Esophagus squamous epithelium (tissue), 4 donors: ENCODE measurements around the gene TUBE1.

Experiments
- POLR2A ChIP-seq, 4 donors: fragments of 450-650 bp; IDR thresholded peaks; one replicate each; pipeline ENCODE4 v1.6.1; 2017; ENCODE audit warnings: antibody characterized with exemption in 4 of 4, mild to moderate bottlenecking in 4 of 4, moderate library complexity in 3 of 4
- TF ChIP-seq, protein P1 (sequence below), 6 experiments: fragments of 450-650 bp in 4 of 6; fragments of 200-600 bp in 2 of 6; sonication (generic) in 2 of 6; IDR thresholded peaks; one replicate each; pipeline ENCODE4 v1.5.1; 2016 to 2019; ENCODE audit warnings: antibody characterized with exemption in 6 of 6, mild to moderate bottlenecking in 4 of 6, moderate library complexity in 4 of 6

DNA sequence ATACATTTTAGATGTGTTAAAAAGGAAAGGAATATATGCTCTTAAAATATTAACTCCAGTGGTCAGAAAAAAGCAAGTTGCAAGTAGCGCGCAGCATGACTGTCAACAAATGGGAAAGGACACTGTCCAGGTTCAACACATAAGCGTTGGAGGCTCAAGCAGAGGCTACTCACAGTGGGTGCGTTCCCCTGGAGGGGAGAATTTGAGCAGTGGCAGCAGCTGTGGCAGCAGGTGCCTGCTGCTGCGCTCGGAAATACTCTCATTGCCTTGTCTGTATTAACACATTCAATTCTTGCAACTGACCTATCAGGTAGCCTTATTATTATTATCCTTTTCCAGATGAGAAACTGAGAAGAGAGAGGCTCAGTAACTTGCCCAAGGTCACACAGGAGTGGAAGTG lies 55.3 kb downstream of the TUBE1 start:
- TF ChIP-seq POLR2A (IDR thresholded peaks at IDR 0.05) = no peak
- TF ChIP-seq, protein P1, sequence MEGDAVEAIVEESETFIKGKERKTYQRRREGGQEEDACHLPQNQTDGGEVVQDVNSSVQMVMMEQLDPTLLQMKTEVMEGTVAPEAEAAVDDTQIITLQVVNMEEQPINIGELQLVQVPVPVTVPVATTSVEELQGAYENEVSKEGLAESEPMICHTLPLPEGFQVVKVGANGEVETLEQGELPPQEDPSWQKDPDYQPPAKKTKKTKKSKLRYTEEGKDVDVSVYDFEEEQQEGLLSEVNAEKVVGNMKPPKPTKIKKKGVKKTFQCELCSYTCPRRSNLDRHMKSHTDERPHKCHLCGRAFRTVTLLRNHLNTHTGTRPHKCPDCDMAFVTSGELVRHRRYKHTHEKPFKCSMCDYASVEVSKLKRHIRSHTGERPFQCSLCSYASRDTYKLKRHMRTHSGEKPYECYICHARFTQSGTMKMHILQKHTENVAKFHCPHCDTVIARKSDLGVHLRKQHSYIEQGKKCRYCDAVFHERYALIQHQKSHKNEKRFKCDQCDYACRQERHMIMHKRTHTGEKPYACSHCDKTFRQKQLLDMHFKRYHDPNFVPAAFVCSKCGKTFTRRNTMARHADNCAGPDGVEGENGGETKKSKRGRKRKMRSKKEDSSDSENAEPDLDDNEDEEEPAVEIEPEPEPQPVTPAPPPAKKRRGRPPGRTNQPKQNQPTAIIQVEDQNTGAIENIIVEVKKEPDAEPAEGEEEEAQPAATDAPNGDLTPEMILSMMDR (IDR thresholded peaks at IDR 0.05) = no peak
